GM21528 (cell line): ENCODE measurements around the gene PLG.
"Not testable (repeated sequence)": the region's sequence is repeated elsewhere in the genome, so short reads cannot be mapped to it uniquely, and the experiment has no call there.

Source experiments
- ATAC-seq: cut with Tn5 transposase; IDR thresholded peaks from one replicate; pipeline ENCODE4 v1.9.1; 2021; ENCODE audit warnings: mild to moderate bottlenecking, moderate library complexity; ENCODE audit not compliant: unreplicated experiment, low FRiP score

Gene PLG

DNA sequence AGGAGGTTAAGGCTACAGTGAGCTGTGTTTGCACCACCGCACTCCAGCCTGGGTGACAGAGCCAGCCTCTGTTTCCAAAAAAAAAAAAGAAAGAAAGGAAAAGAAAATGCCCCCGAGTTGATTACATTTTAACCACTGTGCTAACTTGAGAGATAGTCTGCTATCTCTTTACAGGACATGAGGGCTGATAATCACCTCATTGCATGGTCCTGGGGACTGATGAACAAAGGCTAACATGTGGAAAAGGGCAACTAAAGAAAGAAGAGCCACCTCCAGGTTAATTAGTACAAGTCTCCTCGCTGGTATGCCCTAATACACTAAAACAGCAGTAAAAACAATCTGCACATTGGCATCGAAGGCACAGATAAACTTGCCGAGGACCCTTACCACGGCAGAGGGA is 4.2 kb upstream of the PLG start:
- ATAC-seq: no peak

DNA sequence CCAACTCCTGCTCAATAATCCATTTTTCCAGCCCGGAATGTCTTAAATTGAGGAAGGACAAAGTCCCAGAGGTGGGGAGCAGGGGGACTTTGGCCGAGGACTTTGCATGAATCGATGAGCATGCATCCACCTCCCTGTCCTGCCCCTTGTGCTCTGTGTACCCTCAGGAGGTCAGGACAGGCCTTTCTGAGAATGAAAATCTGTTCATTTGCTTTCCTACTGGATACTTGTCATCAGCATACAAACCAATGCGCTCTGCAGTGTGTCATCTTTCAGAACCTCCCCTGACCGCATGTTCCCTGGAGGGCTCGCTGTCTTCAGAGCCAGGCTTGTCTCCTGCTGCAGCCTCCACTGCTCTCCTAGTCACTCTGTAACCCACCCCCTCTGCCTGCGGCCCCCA is 2.6 kb downstream of the PLG start:
- ATAC-seq: not testable (repeated sequence)

DNA sequence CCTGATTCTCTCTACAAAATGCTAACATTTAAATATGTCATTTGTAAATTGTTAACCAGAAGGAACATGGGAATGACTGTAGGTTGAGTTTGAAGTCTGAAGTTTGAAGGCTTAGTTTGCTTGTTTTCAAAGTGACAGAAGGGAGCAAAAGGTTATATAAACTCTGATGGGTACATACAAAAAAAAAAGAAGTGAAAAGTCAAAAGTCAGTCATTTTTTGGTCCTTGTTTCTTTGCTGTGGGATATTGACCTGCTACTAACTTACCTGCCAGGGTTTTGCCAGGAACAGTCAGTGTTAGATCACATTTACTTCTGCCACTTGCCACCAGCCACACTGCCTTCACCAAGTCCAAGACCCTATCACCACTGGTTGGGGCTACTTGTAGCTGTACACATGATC is 6.9 kb downstream of the PLG start:
- not testable (repeated sequence) for ATAC-seq

DNA sequence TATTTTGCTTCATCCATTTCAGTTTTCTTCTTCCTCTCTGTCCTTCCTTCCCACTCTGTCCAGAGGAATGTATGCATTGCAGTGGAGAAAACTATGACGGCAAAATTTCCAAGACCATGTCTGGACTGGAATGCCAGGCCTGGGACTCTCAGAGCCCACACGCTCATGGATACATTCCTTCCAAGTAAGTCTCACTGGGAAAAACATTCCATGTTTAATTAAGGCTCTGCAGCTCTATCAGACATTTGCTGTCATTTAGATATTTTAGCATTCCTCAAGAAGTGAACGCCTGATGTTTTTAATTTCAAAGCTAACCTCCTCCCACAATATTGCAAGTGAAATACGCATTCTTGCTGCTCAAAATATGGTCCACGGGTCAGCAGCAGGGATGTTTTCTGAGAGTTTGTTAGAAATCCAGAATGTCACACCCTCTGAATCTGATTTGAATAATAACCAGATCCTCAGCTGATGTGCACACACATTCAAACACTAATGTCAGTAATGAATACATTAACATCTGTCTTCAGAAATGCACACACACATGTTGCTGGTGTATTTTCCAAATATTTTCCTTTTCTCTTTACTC is 12.8 kb downstream of the PLG start:
- ATAC-seq: no peak

DNA sequence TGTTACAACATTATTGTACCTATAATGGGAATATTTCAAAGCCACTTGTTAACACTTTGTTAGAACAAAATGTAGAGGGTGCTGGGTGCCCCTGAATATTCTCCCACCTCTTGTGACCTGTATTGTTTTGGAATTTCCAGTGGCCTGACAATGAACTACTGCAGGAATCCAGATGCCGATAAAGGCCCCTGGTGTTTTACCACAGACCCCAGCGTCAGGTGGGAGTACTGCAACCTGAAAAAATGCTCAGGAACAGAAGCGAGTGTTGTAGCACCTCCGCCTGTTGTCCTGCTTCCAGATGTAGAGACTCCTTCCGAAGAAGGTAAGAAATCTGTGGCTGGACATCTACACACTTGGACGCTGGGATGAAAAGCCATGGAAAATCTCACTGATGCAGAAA is 28.9 kb downstream of the PLG start:
- no peak for ATAC-seq

DNA sequence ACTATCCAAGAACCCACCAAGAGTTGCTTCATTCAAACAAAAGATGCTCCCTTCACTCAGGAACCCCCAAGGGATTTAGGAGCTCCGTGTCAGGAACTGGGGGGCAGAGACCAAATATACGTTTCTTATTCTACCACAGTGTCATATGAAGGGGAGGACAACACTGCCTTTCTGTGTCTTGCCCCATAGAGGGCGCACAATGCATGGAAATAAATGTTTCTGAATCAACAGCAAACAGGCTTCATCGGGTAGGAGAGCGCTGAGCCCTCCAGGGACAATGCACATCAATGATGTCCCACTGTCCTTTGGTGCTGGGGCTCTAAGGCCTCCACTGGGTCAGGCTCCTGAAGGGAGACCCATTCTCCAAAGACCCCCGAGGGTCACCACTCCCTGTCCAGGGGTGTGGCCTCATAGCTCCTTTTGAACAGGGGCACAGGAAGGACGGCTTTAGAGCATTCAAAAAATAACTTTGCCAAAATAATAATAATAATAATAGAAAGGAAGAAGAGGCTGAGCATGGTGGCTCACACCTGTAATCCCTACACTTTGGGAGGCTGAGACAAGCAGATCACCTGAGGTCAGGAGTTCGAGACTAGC is 31.1 kb downstream of the PLG start:
- ATAC-seq: peak; percentile 76

DNA sequence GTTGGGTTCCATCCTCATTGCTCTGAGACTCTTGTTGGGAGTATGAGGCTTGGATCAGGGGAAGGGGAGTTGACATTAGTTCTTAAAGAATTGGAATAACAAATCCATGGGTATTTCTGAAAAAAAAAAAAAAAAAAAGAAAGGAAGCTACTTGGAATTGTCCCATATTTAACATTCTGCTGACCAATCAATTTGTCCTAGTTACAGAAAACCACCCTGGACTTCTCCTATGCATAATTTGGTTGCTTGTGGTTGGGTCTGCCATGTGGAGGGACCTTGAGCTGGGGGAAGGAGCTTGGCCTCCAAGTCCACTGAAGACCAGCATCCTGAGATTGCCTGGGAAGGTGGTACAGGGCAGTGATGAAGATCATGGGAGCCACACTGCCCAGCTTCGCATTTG is 32.6 kb downstream of the PLG start:
- ATAC-seq: no peak

DNA sequence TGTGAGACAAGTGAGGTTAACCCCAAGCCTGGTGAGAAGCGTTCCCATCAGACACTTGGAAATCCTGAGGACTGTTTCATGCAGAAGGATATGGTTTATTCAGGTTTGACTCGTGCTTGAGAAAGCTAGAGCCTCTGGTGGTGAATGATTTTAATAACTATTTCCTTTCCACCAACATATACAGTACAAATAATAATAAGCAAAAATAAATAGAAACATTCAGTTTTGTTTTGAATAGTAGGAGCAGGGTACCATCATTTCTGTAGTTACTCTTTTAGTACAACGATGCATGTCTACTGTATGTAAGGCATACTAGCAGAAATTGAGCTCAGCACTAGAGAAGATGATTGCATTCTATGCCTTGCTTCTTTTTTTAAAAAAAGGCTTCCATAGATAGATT is 33.5 kb downstream of the PLG start:
- ATAC-seq: peak; percentile 73

DNA sequence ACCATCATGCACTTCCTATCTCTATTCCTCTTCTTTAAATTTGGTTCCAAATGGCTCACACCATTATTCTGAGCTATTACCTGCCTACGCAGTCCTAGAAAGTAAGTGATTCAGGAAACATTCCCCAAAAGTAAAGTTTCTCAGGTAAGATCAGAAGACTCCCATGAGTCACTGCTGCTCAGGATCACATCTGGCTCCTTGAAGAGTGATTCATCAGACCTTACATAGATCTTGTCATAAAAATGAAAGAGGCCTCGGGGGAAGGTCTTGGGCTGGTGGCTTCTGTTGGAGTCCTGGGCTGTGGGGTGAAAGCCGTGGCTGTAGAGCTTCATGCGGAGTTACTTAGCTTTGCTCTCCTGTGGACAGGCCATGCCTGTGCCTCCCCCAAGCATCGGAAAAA is 35.9 kb downstream of the PLG start:
- no peak for ATAC-seq

DNA sequence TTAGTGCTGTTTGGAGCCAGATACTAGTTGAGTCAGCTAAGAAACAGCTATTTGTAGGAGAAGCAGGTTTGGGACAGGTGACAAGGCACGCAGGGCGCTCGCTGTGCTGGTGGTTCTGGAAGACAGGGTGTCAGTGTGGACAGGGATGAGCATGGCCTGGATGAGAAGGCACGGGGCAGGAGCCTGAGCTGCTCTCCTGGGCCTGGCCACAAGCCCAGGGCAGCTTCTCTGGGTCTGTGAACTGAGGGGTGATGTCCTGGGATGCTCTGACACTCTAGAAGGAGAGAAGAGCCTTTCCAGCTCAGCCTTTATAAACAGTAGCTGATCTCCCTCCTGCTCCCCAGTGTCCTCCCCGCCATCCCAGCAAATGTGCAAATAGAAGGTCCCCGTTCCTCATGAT is 37.9 kb downstream of the PLG start:
- ATAC-seq: no peak

DNA sequence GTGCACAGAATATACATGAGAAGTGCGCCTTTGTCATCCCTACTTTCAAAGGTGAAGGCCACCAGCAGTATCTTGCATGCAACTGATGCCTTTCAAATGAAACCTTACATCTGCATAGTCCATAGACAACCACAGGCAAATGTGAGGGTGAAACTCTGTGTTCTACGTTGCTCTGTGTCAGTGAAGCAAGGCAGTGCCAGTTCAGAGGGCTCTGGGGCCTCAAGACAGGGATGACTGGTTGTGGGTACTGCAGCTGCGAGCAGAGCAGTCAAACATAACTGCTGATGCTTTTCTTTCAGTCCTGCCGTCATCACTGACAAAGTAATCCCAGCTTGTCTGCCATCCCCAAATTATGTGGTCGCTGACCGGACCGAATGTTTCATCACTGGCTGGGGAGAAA is 39.0 kb downstream of the PLG start:
- peak; percentile 97 for ATAC-seq

DNA sequence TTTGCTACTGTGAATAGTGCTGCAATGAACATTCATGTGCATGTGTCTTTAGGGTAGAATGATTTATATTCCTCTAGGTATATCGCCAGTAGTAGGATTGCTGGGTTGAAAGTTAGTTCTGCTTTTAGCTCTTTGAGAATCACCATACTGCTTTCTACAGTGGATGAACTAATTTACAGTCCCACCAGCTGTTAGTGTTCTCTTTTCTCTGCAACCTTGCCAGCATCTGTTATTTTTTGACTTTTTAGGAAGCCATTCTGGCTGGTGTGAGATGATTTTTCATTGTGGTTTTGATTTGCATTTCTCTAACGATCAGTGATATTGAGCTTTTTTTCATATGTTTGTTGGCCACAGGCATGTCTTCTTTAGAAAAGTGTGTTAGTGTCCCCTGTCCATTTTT is 40.0 kb downstream of the PLG start:
- ATAC-seq: peak; percentile 59

DNA sequence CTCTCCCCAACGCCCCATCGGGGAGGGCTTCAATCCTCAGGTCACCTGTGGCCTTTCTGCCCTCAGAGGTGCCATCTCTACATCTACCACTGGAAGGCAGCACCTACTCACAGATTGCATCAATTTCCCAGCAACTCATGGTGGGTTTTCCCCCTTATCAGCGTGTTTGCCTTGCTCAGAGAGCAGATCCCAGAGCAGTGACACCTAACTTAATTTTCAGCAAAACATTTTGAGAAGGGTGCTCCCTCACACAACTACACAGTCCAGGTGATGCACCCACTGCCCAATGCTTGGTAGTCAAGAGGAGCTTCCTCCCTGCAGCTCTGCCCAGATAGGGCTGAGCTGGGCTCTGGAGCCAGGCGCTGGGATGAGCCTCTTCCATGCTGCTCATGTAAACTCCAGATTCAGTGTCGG is 48.2 kb downstream of the PLG start:
- ATAC-seq: no peak

DNA sequence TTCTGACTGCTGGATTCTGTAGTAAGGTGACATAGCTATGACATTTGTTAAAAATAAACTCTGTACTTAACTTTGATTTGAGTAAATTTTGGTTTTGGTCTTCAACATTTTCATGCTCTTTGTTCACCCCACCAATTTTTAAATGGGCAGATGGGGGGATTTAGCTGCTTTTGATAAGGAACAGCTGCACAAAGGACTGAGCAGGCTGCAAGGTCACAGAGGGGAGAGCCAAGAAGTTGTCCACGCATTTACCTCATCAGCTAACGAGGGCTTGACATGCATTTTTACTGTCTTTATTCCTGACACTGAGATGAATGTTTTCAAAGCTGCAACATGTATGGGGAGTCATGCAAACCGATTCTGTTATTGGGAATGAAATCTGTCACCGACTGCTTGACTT is 51.2 kb downstream of the PLG start:
- ATAC-seq: not testable (repeated sequence)

DNA sequence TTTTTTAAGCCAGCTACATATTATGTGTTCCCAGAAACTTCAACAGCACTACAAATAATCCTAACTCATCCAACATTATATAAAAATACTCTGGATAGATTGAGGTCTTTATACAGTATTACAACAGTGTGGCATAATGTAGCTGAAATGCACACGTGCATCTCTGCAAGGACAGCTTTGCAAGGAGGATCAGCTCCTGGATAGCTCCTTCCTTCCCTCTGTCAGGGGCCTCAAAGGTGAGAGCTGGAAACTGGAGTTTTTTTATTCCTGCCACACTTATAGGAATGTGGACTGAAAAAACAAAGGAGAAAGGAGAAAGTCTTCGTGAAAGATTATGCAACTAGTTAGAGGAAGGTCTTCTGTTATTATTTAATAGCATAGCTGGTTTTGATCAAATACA is 53.1 kb downstream of the PLG start:
- no peak for ATAC-seq

DNA sequence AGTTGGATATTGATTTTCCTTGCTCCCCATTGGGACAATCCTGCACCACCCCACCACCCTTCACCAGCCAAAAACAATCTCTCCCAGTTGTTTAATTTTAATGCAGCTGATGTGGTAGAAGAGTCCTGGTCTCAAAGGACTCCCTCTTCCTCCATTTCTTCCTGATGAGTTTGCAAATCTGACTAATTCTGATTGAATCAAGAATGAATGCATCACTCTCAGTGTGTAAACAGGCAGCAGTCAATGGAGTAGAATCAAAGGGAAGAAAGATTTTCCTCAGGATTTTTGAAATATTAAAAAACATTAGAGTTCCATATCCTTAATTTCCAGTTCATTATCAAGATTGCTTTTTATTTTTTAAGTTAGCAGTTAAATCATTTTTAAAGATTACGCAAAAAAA is 54.0 kb downstream of the PLG start:
- ATAC-seq: no peak

DNA sequence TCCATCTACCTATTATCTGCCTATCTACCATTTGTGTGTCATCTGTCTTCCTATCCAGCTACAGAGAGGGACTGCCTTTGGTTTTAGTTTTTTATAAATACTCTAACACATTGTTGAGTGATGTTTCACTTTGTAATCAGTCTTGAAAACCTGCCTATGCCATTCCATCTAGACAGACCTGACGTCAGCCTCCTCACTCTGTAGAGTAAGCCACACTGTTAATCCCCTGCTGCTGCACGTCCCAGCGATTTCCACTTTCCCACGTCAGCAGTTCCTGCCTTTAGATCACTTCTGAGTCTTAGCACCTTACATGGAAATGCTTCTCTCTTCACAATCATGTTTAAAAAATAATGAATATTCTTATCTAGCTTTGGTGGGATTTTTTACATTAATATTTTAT is 54.8 kb downstream of the PLG start:
- ATAC-seq: no peak

DNA sequence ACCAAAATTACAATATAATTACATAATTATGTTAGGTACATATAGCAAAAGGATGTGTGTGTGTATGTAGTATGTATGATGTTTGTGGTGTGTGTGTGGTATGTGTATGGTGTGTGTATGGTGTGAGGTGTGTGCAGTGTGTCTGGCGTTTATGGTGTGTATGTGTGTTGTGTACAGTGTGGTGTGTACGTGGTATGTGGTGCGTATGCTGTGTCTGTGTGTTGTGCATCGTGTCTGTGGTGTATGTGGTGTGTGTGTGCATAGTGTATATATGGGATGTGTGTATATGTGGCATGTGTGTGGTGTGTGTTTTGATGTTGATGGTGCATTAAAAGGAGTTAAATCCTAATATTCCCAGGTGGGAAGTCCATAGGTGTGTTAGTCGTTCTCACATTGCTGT is 62.8 kb downstream of the PLG start:
- ATAC-seq: no peak

DNA sequence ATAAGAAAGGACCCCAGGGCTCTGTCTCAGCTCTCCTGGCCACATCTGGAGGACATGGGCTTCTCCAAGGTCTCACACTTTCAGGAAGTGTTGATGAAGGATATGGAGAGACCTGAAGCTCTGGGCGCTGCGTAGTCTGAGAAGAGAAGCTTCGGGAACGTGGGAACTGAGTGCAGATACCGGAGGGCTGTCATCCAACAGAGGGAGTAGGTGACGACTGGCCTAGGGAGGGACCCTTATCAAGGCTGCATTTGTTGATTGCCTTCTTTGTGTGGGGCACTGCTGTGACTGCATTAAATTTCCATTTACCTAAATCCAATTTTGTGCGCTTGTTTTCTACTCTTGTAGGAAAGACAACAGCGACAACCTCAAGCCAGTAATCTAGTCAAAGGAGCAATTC is 63.4 kb downstream of the PLG start:
- ATAC-seq: no peak

DNA sequence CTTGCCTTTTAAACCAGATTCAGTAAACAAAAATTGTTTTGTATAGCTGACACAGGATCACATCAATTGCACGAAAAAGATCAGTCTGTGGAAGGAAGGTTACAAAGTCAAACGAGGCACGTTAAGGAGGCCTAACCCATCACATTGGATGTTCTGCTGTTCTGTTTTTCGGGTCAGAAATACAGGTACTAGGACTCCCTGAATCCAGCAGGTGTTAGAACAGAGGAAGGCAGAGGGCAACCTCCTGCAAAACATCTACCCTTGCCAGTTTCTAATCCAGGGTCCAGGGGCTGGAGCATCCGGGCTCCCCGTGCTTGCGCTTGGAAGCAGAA is 64.6 kb downstream of the PLG start:
- ATAC-seq: no peak

DNA sequence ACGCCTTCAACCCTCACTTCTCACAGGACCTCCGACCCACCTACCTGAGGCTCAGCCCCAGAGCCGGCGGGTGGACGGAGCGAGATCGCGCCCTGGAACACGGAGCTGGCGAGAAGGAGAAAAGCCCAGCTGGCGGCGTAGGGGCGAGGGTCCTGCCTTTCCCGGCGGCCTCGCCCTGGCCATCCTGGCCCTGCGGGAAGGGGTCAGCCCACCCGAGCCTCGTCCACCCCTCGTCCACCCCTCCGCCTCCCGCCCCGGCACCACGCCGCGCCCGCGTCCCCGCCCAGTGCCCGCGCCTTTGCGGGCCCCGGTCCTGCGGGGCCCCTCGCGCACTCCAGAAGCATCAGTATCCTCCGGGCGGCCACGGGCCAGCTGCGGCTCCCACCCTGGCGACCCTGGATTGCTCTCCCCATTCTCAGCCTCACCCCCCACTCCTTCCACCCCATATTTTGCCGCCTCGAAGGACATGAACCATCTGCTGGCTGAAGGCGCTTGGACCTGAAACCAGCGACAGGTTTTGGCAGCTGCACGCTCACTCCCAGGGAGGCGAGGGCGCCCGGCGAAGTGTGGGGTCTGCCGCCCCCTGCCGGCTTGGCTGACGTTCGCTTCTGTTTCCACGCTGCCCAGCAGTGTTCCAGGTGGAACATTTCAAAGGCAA is 65.1 kb downstream of the PLG start:
- ATAC-seq: peak; percentile 97

DNA sequence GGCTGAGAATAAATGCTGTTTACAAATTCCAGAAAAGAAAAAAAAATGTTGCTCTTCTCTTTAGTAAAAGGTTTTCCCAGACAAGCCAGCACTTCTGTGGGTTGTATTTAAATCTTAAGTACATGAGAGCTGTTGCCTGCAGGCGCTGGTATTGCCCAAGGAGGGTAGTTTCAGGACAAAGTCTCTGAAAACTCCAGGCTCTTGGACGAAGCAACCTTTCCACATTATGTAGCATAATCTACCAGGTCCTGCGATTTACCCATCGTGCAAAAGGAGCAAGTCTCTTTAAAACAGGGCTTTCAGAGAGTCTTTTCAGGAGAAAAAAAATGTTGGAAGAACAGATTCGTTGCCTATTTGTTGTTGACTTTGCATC is 65.6 kb downstream of the PLG start:
- peak; percentile 8 for ATAC-seq

DNA sequence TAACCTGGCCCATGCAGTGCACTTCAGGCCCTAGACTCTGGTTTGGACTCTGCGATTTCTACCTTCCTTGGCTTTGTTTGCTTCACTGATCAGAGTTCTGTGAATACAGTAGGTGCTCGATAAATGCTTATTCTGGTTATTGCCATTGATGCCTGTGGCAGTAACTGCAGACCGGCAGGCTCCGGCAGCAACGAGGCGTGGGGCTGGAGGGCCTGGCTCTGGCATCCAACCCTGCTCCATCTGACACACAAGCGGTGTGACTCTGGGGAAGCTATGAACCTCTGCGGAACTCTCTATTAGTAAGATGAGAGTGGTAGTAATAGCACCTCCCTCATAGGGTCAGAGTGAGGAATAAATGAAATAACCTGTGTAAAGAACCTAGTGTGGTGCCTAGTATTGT is 66.1 kb downstream of the PLG start:
- no peak for ATAC-seq
